HG03135 (cell line): Measurements from ENCODE around the gene DIRAS1.

Source experiments
- ATAC-seq: cut with Tn5 transposase; IDR thresholded peaks from one replicate; pipeline ENCODE4 v1.9.1; 2021; ENCODE audit warnings: mild to moderate bottlenecking, moderate library complexity; ENCODE audit not compliant: unreplicated experiment

DIRAS1 gene

DNA sequence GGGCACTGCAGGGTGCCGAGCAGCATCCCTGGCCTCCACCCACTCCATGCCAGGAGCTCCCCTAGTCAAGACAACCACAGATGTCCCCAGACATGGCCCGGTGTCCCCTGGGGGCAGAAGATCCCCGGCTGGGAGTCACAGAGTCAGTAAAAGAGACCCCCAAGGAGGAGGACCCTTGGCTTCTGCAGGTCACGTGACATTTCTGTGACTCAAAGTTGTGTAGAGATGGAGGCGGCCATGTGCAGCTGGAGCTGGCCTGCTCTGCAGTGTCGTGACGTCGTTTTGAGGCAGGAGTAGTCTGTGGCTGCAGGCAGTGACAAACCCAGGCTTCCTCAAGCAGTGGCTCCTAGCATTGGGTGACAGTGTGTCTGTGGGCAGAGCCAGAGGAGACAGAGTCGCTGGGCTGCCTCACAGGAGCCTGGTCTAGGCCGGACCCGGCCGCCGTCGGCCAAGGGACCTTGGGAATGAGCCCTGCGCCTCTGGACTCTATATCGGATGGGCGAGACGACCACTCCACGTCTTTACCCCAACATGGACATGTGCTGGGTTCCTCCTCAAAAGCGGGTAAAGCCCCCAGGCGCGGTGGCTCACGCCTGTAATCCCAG is 7.7 kb upstream of the DIRAS1 start:
- no peak for ATAC-seq

DNA sequence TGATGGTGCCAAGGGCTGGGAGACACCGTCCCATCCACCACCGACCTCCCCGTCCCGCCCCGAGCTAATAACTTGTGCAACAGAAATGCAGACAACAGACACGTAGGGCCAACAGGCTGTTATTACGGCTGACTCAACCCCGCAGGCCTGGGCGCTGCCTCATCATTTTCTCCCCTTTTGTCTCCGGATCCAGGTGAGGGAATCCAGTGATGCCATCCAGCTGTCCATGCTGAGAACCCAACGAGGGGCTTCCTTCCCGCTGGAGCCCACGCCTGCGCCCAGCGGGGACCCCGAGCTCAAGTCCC is 6.4 kb upstream of the DIRAS1 start:
- ATAC-seq: no peak

DNA sequence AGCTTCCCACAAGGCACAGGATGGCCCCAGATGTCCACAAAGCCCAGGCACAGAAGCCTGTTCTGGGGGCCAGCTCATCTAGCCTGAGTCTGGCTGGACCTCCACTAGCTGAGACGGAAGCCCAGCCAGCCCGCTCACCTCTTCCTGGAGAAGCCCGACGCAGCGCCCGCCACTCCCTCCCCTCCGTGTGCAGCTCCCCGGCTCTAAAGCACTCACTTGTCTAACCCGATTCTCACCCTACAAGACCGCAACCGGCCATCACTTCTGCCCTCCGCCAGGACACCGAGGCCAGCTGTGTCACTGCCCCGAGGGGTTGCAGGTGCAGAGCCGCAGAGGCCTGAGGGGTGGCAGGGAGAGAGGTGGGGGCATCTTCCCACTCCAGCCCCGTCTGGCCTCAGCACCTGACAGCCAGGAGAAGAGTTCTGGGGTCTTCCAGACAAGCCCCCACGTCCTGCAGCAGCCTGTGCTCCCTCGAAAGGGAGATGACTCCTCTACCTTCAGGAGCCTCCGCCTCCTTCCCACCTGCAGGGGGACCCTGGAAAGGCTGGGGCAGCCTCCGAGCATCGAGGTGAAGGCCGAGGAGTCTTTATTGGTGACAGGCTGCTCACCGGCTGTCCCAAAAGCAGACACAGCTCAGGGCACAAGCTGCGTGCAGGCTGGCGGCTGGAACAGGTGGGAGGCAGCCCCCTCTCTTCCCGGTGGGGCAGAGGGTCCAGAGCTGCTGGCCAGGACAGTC is 5.9 kb upstream of the DIRAS1 start:
- ATAC-seq: no peak

DNA sequence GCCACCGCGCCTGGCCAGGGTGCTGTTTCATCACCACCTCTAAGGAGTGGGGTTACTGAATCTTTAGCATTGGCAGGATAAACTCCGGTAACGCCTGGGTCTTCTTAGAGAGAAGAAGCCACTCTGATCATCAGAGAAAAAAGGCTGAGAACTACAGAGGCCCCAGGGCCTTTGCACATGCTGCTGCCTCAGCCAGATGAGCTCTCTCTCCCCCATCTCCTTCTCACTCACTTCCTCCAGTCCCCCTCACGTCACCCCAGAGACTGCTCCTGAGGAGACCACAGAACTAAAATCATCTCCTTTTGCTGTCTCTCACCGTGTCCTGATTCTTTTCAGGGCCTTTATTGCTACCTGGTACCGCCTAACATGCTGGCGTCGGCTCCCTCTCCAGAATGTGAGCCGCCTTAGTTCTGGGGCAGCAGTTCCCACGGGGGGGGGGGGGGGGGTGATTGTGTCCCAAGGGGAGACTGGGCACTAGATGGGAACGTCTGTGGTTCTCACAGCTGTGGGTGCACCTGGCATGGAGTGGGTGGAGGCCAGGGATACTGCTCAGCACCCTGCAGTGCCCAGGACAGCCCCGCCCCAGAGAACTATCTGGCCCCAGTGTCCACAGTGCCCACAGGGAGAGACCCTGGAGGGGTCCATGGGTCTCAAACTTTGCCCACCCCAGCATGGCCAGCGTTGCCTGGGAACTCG is 5.1 kb upstream of the DIRAS1 start:
- ATAC-seq: no peak

DNA sequence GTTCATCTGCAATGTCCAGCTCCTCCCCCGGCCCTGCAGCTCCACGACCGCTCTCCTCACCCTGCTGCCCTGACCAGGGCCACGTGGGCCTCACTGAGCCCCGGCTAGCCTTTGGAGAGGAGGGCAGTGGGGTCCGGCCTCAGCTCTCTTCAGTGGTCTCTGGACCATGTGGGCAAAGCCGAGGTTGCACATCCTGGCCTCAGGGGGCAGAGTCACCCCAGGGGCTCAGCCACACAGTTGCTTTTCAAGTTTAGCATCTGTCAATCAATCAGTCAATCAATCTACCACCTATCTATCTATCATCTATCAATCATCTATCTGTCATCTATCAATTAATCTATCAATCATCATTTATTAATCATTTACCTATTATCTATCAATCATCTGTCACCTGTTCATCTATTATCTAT is 3.0 kb upstream of the DIRAS1 start:
- ATAC-seq: no peak

DNA sequence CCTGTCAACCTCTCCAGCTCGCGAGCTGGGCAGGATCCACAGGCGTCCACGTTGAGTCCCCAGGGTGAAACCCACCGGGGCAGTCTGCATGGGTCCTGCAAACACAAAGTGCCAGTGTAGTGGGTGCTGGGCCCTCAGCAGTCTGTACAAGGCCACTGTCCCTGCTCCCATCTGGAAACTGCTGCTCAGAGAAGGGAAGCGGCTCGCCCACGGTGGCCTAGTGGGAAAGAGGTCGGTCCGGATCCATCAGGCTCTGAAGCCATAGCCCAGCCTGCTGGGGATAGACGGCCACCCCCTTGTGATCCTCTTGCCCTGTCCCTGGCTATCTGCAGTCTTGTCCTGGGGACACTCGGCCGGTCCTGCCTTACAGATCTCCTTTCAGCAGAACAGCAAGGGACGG is 2.6 kb upstream of the DIRAS1 start:
- ATAC-seq: no peak

DNA sequence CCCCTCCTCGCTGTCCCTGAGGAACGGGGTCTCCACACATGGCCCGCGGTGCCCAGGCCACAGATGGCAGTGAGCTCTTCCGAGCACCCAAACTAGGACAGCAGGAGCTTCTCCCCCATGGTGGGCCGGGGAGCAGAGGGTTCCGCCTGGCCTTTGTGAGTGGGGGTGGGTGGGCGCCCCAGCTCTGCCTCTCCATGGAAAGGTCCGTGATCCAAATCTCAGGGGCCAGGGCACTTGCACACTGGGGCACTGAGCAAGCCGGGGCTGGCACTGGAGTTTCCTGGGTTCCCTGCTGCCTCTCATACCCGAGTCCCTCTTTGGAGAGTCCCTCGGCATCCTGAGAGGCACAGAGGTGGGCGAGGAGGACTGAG is 2.2 kb upstream of the DIRAS1 start:
- no peak for ATAC-seq

DNA sequence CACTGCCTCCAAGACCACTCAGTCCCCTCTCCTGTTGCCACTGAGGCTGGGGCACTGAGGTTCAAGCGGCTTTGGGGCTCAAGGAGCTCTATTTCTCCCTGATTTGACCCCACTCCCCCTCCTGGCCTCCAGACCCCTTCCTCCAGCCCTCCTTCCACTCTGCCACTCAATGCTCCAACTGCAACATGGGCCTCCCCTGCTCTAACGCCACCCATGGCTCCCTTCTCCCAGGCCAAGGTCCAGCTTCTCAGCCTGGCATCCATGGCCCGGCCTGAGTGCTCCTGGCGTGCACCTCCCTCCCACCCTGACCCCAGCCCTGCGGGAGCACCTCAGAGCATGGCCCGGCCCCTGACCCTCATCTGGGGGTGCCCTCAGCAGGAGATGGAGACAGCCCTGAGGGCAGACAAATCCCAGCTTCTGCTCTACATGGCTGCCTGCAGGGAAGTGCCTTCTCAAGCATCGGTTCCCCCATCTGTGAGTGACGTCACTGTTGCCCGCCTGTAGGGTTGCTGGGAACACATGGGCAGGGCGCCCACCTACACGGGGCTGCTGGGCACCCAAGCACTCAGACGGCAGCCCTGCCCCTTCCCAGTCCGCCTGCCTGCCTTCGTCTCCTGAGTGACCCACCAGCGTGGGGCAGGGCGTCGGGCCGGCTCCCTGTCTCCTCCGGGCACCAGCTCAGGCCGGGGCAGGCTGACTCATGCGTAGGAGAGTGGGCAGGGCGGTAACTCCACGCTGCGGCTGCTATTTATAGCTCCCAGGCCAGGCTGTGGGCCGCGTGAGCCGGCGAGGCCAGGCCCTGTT is 1.6 kb upstream of the DIRAS1 start:
- ATAC-seq: no peak

DNA sequence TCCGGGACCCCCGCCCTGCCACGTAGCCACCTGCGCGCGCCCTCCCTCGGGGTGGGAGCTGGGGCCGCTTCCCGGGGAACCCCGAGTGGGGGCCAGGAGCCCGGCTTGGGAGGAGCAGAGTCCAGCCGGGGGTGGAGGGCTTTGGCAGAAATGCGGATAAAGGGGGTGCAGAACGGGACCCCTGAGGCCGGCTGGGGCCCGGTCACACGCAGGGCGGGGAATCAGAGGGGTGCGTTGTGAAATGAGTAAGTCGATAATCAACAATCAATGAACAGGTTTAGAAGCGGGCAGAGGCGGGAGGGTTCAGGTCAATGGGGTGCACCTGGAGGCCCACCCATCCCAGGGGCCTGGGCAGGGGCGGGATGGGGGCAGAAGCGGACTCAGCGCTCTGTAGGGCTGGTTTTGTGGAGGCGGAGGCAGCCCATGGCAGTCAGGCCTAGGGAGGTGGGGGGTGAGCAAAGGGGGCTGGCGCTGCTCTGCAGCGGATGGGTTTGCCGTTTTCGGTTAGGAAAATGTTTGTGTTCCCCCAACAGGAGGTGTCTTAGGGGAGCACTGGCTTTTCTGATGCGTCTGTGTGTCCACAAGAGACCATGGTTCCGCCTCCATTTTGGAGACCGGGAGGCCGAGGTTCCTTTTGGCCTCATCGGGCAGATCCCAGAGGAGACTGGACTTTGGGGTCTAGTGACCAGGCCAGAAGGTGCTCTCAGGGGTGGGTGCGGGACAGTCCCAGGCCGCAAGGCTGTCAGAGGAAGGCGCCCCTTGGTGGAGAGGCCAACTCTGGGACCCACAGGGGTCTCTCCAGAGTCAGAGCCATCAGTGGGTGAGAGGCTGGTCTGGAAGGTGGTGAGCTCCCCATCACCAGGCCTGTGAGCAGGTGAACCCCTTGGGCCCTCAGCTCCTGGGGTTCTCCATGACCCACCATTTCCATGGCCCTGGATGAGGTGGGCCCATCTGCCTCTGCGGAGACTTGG is 683 bp upstream of the DIRAS1 start:
- ATAC-seq: no peak

DNA sequence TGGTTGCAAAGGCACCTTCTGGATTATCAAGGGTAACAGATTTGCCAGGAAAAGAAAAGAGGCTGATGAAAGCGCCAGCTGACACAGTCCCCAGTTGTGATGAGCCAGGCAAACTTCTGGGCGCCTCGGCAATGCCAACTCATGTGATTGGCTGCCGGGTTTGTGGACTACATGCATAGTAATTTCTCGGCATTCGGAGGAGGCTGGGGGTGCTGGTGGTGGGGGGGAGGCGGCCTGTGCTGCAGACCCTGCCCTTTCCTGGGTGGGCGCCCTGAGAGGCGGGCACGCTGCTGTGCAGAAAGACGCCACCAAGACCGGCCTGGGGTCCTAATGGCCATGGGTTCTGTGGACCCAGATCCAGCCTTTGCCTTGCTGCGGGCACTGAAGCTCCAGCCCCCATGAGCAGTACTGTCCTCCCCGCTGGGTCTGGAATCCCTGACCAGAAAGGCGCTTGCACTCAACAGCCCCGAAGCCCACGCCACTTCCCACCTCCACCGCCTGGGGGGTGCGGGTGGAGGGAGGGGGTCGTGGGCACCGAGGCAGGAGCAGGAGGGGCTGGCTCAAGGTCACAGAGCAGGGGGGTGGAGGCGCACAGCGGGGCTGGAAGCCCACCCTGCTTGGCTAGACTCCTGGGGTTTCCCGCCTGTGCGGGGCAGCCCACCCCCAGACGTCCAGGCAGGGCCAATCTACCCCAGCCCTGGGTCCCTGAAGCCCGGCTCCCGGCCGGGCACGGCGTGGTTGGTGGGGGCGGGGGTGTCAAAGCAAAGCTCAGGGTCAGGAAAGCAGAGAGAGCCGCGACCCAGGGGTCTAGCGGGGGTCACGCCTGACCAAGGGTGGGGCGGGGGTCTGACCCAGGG is 1.0 kb downstream of the DIRAS1 start:
- no peak for ATAC-seq

DNA sequence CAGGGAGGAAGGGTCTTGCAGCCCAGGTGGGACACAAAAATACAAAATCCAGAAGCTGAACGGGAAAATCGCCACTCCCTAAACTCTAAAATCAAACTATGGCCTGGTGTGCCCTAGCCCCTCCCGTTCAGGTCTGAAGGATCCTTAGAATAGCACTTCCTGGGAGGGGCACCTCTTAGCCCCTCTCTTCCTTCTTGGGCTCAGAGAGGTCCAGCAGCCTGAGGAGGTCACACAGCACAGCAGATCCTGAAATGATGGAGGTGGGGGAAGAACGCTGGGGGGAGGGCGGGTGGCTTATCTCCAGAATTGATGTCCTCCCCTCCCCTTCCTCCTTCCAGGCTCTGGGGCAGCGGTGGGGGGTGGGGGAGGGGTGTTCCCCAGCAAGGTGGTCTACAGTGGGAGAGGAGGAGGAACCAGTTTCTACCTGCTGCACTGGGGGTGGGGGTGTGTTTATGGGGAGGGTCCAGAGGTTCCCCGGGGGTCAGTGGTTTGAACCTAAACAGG is 1.9 kb downstream of the DIRAS1 start:
- ATAC-seq: no peak

DNA sequence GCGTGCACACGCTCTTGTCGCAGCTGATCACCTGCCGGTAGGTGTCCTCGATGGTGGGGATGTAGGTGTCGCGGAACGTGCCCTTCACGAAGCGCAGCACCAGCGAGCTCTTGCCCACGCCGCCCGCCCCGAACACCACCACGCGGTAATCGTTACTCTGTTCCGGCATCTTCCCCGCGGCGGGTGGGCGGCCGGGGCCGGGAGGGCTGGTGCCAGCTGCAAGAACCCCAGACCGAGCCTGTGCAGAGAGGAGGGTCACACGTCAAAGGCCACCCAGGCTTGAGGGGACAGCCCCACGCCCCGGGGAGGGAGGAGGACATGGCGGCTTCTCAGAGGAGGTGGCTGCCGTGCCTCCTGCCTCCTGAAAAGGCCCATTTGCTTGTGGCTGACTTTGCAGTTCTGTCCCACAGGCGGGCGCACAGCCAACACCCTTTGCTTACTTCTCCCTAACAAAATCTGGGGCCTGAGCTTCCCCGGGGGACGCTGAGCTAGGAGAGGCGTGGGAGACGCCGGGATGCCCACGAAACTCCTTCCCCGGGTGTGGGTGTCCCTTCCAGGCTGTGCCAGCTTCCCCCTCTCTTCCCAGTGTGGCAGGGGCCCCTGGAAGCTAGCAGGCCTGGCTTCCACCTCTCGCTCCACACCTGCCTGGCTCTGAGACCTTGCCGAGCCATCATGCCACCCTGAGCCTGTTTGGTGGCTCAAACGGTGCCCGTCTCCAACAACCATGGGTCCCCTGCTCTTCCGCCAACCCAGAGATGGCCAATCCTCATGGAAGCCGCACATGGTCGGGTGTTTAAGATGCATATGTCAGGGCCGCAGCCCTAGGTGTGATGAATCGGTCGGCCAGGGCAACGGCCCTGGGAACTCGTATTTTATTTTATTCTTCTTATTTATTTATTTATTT is 3.3 kb downstream of the DIRAS1 start:
- ATAC-seq: no peak

DNA sequence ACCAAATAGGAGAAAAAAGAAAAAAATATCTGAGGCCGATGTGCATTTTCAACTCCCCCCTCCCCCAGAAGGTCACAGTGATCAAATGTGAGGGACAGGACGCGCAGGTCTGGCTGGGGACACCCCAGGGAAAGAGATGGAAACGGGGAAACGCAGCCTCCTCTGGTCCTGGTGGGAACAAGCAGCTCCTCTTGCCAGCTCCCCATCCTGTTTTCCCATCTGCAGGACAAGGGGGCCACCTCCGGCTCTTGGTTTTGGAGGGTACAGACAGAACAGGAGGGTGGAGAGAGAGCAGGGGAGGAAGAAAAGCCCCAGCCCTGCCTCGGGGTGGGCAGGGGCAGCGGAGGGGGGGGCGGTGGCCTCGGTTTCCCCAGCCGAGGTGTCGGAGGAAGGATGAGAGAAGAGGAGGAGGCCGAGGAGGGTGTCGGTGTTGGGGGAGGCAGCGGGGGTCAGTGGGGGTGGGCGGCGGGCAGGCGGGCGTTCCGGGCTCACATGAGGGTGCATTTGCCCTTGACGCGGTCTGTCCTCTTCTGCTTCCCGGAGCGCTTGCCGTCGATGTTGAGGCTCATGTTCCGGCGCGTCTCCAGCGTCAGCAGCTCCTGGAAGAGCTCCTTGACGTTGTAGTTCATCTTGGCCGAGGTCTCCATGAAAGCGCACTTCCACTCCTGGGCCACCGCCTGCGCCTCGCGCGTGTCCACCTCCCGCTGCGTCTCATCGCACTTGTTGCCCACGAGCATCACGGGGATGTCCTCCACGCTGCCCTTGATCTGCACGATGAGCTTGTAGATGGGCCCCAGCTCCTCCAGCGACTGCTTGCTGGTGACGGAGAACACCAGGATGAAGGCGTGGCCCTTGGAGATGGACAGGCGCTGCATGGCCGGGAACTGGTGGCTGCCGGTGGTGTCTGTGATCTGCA is 4.2 kb downstream of the DIRAS1 start:
- ATAC-seq: no peak

DNA sequence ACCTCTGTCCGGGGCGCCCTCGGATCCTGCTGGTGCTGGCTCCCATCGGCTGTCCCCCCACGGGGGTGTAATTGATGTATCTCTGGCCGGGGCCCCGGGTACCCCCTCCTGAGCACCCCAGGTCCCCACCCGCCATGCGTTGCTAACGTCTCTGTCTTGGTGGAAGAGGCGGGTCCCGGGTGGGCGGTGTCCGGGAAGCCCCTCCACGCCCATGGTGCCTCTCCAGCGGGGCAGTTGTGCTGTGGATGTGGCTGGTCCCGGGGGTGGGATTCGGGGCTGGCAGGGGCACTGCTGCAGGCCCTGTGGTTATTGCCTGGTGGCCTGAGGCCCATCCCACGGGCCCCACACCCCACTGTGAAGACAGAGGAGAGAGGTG is 4.9 kb downstream of the DIRAS1 start:
- no peak for ATAC-seq

DNA sequence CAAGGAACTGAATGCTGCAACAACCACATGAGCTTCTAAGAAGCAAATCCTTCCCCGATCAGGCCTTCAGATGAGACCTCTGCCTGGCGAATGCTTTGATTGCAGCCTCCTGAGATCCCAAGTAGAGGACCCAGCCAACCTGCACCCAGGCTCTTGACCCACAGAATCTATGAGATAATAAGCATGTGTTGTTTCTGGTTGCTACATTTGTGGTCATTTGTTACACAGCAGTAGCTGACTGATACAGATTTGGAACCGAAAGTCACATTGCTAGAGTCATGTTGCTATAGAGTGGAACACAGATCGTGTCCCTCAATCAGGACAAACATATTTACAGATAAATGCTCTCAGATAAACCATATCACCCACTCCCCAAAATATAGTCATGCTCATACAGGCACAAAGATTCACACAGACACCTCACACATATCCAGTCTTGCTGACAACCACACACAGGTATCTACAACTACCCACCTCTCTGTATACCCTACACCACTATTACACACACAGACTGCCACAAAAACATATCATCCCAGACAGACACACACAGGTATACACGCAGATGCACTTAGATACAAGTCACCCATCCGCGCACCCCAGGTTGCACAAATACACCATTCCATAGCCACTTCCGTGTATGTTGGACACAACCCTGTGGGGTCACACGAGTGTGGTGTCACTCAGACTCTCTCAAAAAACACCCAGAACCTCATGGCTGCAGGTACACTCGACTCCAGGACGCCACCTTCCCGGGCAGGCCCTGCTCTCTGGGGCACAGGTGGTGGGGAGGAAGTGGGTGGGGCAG is 5.5 kb downstream of the DIRAS1 start:
- ATAC-seq: no peak

DNA sequence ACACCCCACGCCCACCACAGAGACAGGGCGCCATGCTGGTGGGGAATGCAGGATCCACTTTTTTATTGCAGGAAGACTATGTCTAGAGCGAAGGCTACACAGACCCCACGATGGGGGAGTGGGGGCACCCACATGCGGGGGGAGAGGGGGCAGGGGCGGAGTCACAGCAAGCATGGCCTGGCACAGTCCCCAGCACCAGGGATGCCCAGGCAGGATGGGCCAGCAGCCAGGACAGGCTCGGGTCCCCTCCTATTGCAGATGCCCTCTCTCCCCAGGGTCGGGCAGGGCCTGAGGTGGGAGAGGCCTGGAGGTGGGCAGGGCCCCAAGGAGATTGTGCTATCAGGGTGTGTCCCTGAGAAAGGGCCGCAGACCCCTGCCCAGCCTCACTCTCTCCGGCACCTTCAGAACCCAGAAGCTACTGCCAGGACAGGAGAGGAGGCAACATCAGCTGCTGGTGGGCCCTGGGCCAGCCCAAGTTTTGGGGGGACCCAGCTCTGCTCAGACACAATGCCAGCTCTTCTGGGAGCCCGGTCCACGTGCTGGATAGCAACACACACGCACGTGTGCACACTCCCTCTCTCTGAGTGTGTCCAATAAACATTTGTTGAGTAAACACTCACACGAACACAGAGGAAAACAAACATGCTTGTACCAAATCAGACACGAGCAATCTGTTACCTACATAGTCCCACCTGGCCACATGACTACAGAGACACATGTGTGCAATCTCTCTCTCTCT is 6.5 kb downstream of the DIRAS1 start:
- no peak for ATAC-seq
